Stimulated activated effector memory CD8-positive, alpha-beta T cell treated with anti-CD3 and anti-CD28 coated beads, Interleukin-12 subunit alpha, Interleukin-12 subunit beta, amount 100 ng/mL, for 72 hours (primary cell): ENCODE data around the gene STK38L.

Experiments used
- ATAC-seq: fragments of 150-1000 bp; cut with Tn5 transposase; 2 replicates; pipeline ENCODE4 v1.10.0; 2021
- DNase-seq, 2 donors: peaks; one replicate each; pipeline ENCODE4 v3.0.0; 2021 to 2022; ENCODE audit warnings: low spot score in 2 of 2
- H3K27ac Mint-ChIP-seq: one replicate; pipeline ENCODE4 v1.8.0; 2022; ENCODE audit warnings: mild to moderate bottlenecking, mixed read lengths
- H3K36me3 Mint-ChIP-seq: one replicate; pipeline ENCODE4 v1.8.0; 2022; ENCODE audit warnings: mild to moderate bottlenecking, mixed read lengths
- H3K4me1 Mint-ChIP-seq: one replicate; pipeline ENCODE4 v1.8.0; 2022; ENCODE audit warnings: mixed read lengths
- H3K4me3 Mint-ChIP-seq: one replicate; pipeline ENCODE4 v1.8.0; 2022; ENCODE audit warnings: mild to moderate bottlenecking, mixed read lengths
- H3K9me3 Mint-ChIP-seq: one replicate; pipeline ENCODE4 v1.8.0; 2022; ENCODE audit warnings: mixed read lengths

STK38L gene

GRCh38 chr12:27284021-27284420 is 39.9 kb downstream of the STK38L start:
- Mint-ChIP-seq H3K9me3 (no peaks in the 10 kb centered on the region), H3K4me1 (no peaks in the 10 kb centered on the region), H3K27ac (no peak overlapping the region), H3K36me3 (no peaks in the 10 kb centered on the region), H3K4me3 (no peak overlapping the region)
- ATAC-seq (no peak), DNase-seq (no peak)

- H3K9me3 Mint-ChIP-seq = no peaks in the 10 kb centered on the region
- no peak overlapping the region for H3K4me3 Mint-ChIP-seq
- H3K36me3 Mint-ChIP-seq = no peaks in the 10 kb centered on the region
- DNase-seq (no peak), ATAC-seq (no peak)
- no peak overlapping the region for H3K27ac Mint-ChIP-seq
- H3K4me1 Mint-ChIP-seq = no peaks in the 10 kb centered on the region
Measured at GRCh38 chr12:27284751-27285150, 40.7 kb downstream of the STK38L start.

DNA sequence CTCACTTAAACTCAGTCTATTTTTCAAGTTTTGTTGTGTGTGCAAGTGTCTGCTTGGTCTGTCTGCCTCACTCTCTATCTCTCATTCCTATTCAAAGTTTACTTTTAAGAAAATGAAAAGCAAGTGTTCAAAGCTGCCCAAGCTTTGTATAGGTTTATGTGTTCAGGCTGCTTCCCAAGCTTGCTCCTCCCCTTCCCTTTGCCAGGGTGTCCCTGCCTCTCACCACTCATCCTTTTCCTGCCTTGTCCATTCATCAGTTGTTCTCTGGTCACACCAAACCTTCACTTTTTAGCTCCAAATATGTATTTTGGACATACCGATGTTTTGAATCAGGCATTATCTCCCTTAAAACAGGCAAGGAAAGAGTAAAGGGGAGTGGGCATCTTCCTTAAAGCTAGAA is 41.3 kb downstream of the STK38L start:
- H3K27ac Mint-ChIP-seq = no peak overlapping the region
- no peaks in the 10 kb centered on the region for H3K9me3 Mint-ChIP-seq
- ATAC-seq = no peak
- H3K4me1 Mint-ChIP-seq = no peaks in the 10 kb centered on the region
- H3K36me3 Mint-ChIP-seq = no peaks in the 10 kb centered on the region
- DNase-seq = no peak
- no peak overlapping the region for H3K4me3 Mint-ChIP-seq

- no peak for DNase-seq
- no peak overlapping the region for H3K27ac Mint-ChIP-seq
- H3K9me3 Mint-ChIP-seq = no peaks in the 10 kb centered on the region
- no peaks in the 10 kb centered on the region for H3K36me3 Mint-ChIP-seq
- ATAC-seq = no peak
- no peaks in the 10 kb centered on the region for H3K4me1 Mint-ChIP-seq
- no peak overlapping the region for H3K4me3 Mint-ChIP-seq
Measured at GRCh38 chr12:27289414-27289813, 45.3 kb downstream of the STK38L start.

DNA sequence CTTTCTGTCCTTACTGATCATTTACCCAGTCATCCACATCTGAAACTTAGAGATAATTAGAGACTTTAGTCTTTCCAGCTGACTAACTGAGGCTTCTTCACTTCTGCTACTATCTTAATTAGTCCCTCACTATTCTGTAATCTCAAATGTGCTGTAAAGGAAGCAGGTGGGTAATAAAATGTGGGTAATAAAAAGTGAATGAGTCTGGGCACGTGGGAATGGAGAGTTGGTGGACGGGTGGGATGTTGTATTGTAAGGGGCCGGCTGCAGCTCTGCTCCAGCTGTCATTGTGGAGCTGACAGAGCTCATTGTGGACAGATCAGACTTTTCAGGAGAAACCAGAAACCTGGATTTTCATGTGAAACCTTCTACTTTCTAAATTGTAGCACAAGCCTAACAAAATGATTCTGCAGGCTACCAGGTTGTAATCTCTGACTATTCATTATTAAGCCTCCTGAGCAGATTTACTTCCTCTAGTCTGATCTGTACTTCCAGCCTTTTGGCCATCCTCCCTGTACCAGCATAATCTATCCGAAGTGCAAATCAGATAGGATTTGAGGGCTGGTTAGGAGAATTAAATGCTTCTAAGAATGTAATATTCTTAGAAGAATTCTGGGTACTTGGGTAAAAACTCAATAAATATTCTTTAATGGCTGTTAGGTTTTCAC is 46.5 kb downstream of the STK38L start:
- no peak overlapping the region for H3K27ac Mint-ChIP-seq

GRCh38 chr12:27291862-27292261 is 47.8 kb downstream of the STK38L start:
- no peaks in the 10 kb centered on the region for H3K4me1 Mint-ChIP-seq

More for the DNA sequence above, 46.5 kb downstream of the STK38L start:
- no peaks in the 10 kb centered on the region for H3K36me3 Mint-ChIP-seq
- DNase-seq = no peak
- no peaks in the 10 kb centered on the region for H3K4me1 Mint-ChIP-seq
- ATAC-seq = no peak
- H3K9me3 Mint-ChIP-seq = no peaks in the 10 kb centered on the region
- no peak overlapping the region for H3K4me3 Mint-ChIP-seq

GRCh38 chr12:27292718-27293117 is 48.6 kb downstream of the STK38L start:
- H3K9me3 Mint-ChIP-seq = no peaks in the 10 kb centered on the region
- ATAC-seq (no peak), DNase-seq (no peak)
- no peak overlapping the region for H3K4me3 Mint-ChIP-seq
- H3K27ac Mint-ChIP-seq = no peak overlapping the region
- peaks cover 3% of the 10 kb centered on the region for H3K36me3 Mint-ChIP-seq
- no peaks in the 10 kb centered on the region for H3K4me1 Mint-ChIP-seq

More at GRCh38 chr12:27291862-27292261, 47.8 kb downstream of the STK38L start:
- no peaks in the 10 kb centered on the region for H3K36me3 Mint-ChIP-seq
- H3K4me3 Mint-ChIP-seq = no peak overlapping the region
- ATAC-seq (no peak), DNase-seq (no peak)
- no peak overlapping the region for H3K27ac Mint-ChIP-seq
- H3K9me3 Mint-ChIP-seq = no peaks in the 10 kb centered on the region

DNA sequence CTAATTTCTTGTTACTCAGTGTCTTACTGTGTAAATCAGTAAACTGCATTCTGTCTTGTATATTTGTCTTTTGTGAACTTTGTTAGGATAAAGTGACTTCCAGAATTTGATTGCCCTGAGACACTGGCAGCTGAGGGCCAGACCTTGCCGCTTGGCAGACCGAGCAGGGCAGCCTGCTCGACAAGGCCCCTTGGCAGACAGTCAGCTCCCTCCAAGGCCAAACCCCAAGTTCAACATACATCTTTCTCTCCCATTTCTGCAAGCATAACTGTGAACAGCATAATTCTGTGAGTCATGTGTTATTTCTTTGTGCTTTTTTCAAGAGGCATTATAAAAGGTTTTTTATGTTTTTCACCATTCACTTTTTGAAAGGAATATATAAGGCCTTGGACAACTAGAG is 49.4 kb downstream of the STK38L start:
- Mint-ChIP-seq H3K36me3 (peaks cover 10% of the 10 kb centered on the region), H3K27ac (no peak overlapping the region)
- no peak for ATAC-seq

DNA sequence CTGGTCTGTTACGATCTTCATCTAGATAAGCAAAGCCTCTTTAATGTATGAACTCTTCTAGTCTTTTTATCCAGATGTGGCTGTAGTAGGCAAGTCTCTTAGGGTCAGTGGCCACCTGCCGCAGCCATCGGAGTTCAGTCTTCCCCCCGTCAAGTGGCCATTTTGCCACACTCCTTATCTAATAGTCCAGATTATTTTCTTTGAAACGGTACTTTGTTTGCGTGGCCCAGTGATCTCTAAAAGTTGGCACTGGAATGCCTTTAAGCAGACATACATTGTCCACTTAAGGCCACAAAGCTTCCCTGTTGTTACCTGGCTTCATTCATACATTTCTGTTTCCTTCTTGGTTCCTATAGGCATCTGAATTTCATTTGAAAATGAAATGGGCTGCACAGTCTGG is 52.6 kb downstream of the STK38L start:
- ATAC-seq = no peak
- peaks cover 24% of the 10 kb centered on the region for H3K36me3 Mint-ChIP-seq
- no peaks in the 10 kb centered on the region for H3K9me3 Mint-ChIP-seq
- H3K27ac Mint-ChIP-seq = no peak overlapping the region
- H3K4me1 Mint-ChIP-seq = no peaks in the 10 kb centered on the region
- DNase-seq = no peak
- H3K4me3 Mint-ChIP-seq = no peak overlapping the region

More for the DNA sequence above, 49.4 kb downstream of the STK38L start:
- no peaks in the 10 kb centered on the region for H3K4me1 Mint-ChIP-seq
- H3K9me3 Mint-ChIP-seq = no peaks in the 10 kb centered on the region
- no peak for DNase-seq
- no peak overlapping the region for H3K4me3 Mint-ChIP-seq

DNA sequence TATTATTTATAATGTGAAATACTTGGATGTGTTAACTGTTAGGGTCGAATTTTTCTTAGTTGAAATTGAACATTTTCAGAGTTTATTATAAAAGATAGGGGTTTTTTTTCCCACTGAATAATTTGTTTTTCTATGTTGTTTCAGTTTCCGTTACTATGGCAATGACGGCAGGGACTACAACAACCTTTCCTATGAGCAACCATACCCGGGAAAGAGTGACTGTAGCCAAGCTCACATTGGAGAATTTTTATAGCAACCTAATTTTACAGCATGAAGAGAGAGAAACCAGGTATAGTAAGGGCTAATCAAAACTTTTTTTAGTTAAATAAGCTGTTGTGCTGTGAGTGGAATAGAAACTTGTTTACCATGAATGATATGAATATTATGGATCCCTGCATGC is 53.5 kb downstream of the STK38L start:
- Mint-ChIP-seq H3K4me3 (no peak overlapping the region), H3K36me3 (peaks cover 25% of the 10 kb centered on the region), H3K4me1 (no peaks in the 10 kb centered on the region), H3K9me3 (no peaks in the 10 kb centered on the region), H3K27ac (peak overlapping the region; percentile 44)
- no peak for ATAC-seq
- DNase-seq = no peak

- no peaks in the 10 kb centered on the region for H3K4me1 Mint-ChIP-seq
- no peak overlapping the region for H3K4me3 Mint-ChIP-seq
- peaks cover 37% of the 10 kb centered on the region for H3K36me3 Mint-ChIP-seq
- no peak for DNase-seq
- H3K27ac Mint-ChIP-seq = peak overlapping the region; percentile 44
- no peak for ATAC-seq
- H3K9me3 Mint-ChIP-seq = no peaks in the 10 kb centered on the region
Measured at GRCh38 chr12:27299102-27299501, 55.0 kb downstream of the STK38L start.

GRCh38 chr12:27300226-27300625 is 56.1 kb downstream of the STK38L start:
- no peak overlapping the region for H3K27ac Mint-ChIP-seq
- DNase-seq (no peak), ATAC-seq (no peak)
- no peaks in the 10 kb centered on the region for H3K9me3 Mint-ChIP-seq
- no peak overlapping the region for H3K4me3 Mint-ChIP-seq
- peaks cover 37% of the 10 kb centered on the region for H3K36me3 Mint-ChIP-seq
- no peaks in the 10 kb centered on the region for H3K4me1 Mint-ChIP-seq

GRCh38 chr12:27303139-27304111 is 59.3 kb downstream of the STK38L start:
- Mint-ChIP-seq H3K4me1 (no peaks in the 10 kb centered on the region), H3K9me3 (no peaks in the 10 kb centered on the region), H3K27ac (no peak overlapping the region), H3K36me3 (peaks cover 43% of the 10 kb centered on the region), H3K4me3 (no peak overlapping the region)
- ATAC-seq = no peak
- no peak for DNase-seq

GRCh38 chr12:27304856-27305255 is 60.8 kb downstream of the STK38L start:
- no peak for ATAC-seq
- no peak overlapping the region for H3K27ac Mint-ChIP-seq

GRCh38 chr12:27305673-27306456 is 61.8 kb downstream of the STK38L start:
- Mint-ChIP-seq H3K9me3 (no peaks in the 10 kb centered on the region), H3K4me1 (no peaks in the 10 kb centered on the region), H3K4me3 (no peak overlapping the region), H3K27ac (no peak overlapping the region), H3K36me3 (peaks cover 43% of the 10 kb centered on the region)
- ATAC-seq (no peak), DNase-seq (no peak)

More at GRCh38 chr12:27304856-27305255, 60.8 kb downstream of the STK38L start:
- Mint-ChIP-seq H3K9me3 (no peaks in the 10 kb centered on the region), H3K4me3 (no peak overlapping the region), H3K4me1 (no peaks in the 10 kb centered on the region), H3K36me3 (peaks cover 39% of the 10 kb centered on the region)
- DNase-seq = no peak
